HG03175 (cell line): ENCODE results near the gene RTN4IP1.
"Not testable (repeated sequence)": the region's sequence is repeated elsewhere in the genome, so short reads cannot be mapped to it uniquely, and the experiment has no call there.

ENCODE experiments used
- ATAC-seq: cut with Tn5 transposase; IDR thresholded peaks from one replicate; pipeline ENCODE4 v1.9.1; 2021; ENCODE audit warnings: mild to moderate bottlenecking, moderate library complexity; ENCODE audit not compliant: unreplicated experiment

RTN4IP1 gene

GRCh38 chr6:106586815-106587415 lies 42.4 kb downstream of the RTN4IP1 start:
- ATAC-seq: no peak

GRCh38 chr6:106581468-106581867 lies 47.8 kb downstream of the RTN4IP1 start:
- no peak for ATAC-seq

GRCh38 chr6:106579281-106579680 lies 50.0 kb downstream of the RTN4IP1 start:
- no peak for ATAC-seq

GRCh38 chr6:106574741-106575458 lies 54.4 kb downstream of the RTN4IP1 start:
- no peak for ATAC-seq

- no peak for ATAC-seq
These were observed 56.3 kb downstream of the RTN4IP1 start for GRCh38 chr6:106572875-106573585.

- no peak for ATAC-seq
These were observed 56.9 kb downstream of the RTN4IP1 start for GRCh38 chr6:106572436-106572835.

- ATAC-seq: no peak
These were observed 59.9 kb downstream of the RTN4IP1 start for GRCh38 chr6:106569428-106569827.

- ATAC-seq: no peak
These were observed 60.8 kb downstream of the RTN4IP1 start for GRCh38 chr6:106568530-106568929.

GRCh38 chr6:106564476-106564875 lies 64.8 kb downstream of the RTN4IP1 start:
- no peak for ATAC-seq

GRCh38 chr6:106563614-106564013 lies 65.7 kb downstream of the RTN4IP1 start:
- ATAC-seq: no peak

GRCh38 chr6:106561686-106562405 lies 67.5 kb downstream of the RTN4IP1 start:
- ATAC-seq: no peak

- no peak for ATAC-seq
These were observed 68.2 kb downstream of the RTN4IP1 start for GRCh38 chr6:106560996-106561685.

GRCh38 chr6:106559659-106560058 lies 69.6 kb downstream of the RTN4IP1 start:
- ATAC-seq: not testable (repeated sequence)

- no peak for ATAC-seq
These were observed 70.9 kb downstream of the RTN4IP1 start for GRCh38 chr6:106558364-106558763.

GRCh38 chr6:106557837-106558236 lies 71.5 kb downstream of the RTN4IP1 start:
- no peak for ATAC-seq

- ATAC-seq: no peak
These were observed 72.8 kb downstream of the RTN4IP1 start for GRCh38 chr6:106556368-106556960.

GRCh38 chr6:106555767-106556166 lies 73.5 kb downstream of the RTN4IP1 start:
- no peak for ATAC-seq

- ATAC-seq: no peak
These were observed 75.9 kb downstream of the RTN4IP1 start for GRCh38 chr6:106553440-106553839.

GRCh38 chr6:106551155-106551554 lies 78.1 kb downstream of the RTN4IP1 start:
- ATAC-seq: no peak

GRCh38 chr6:106549521-106549920 lies 79.8 kb downstream of the RTN4IP1 start:
- ATAC-seq: no peak
